Karpas-422 (cell line): ENCODE data around the gene CYP3A5. TPM values are rescaled to one million over a fixed set of nuclear protein-coding genes. Genes with fewer than 3 reads are reported as not detected.

Experiments used
- DNase-seq: peaks from one replicate; pipeline ENCODE4 v3.0.0-alpha.2; 2015
- H2AFZ ChIP-seq: fragments of 200-600 bp; sonication (generic); 2 replicates; pipeline ENCODE4 v1.6.1; 2014; ENCODE audit warnings: antibody characterized with exemption, low read length, mixed read lengths
- H3K27ac ChIP-seq: fragments of 200-600 bp; sonication (generic); 2 replicates; pipeline ENCODE4 v1.5.1; 2014; ENCODE audit warnings: mild to moderate bottlenecking, low read length, moderate library complexity
- H3K27me3 ChIP-seq: fragments of 200-600 bp; sonication (generic); 2 replicates; pipeline ENCODE4 v1.6.1; 2014; ENCODE audit warnings: low read length, mixed read lengths
- H3K36me3 ChIP-seq: fragments of 200-600 bp; sonication (generic); 2 replicates; pipeline ENCODE4 v1.6.1; 2014; ENCODE audit warnings: low read length, mixed read lengths; ENCODE audit not compliant: insufficient read depth
- H3K4me1 ChIP-seq: fragments of 200-600 bp; sonication (generic); 2 replicates; pipeline ENCODE4 v1.6.1; 2014; ENCODE audit warnings: mild to moderate bottlenecking, low read length, mixed read lengths
- H3K4me2 ChIP-seq: fragments of 200-600 bp; sonication (generic); 2 replicates; pipeline ENCODE4 v1.6.1; 2014; ENCODE audit warnings: low read length, low read depth, mild to moderate bottlenecking; ENCODE audit not compliant: poor library complexity, severe bottlenecking
- H3K4me3 ChIP-seq: fragments of 200-600 bp; sonication (generic); 2 replicates; pipeline ENCODE4 v1.5.1; 2014; ENCODE audit warnings: mild to moderate bottlenecking, antibody characterized with exemption, low read length, mixed read lengths
- H3K79me2 ChIP-seq: fragments of 200-600 bp; sonication (generic); 2 replicates; pipeline ENCODE4 v1.6.1; 2014; ENCODE audit warnings: mild to moderate bottlenecking, low read length, mixed read lengths
- H3K9ac ChIP-seq: fragments of 200-600 bp; sonication (generic); 2 replicates; pipeline ENCODE4 v1.6.0; 2014; ENCODE audit warnings: low read length
- H3K9me2 ChIP-seq: fragments of 200-600 bp; sonication (generic), shearing (Covaris generic); replicated peaks from 2 replicates; pipeline ENCODE4 v1.6.0; 2014; ENCODE audit warnings: mild to moderate bottlenecking, low read length, moderate library complexity; ENCODE audit not compliant: insufficient read depth
- H3K9me3 ChIP-seq: fragments of 300-700, 200-600 bp; sonication (generic); 2 replicates; pipeline ENCODE4 v1.6.1; 2014; ENCODE audit warnings: low read length, mixed read lengths
- H4K20me1 ChIP-seq: fragments of 200-600 bp; sonication (generic); 2 replicates; pipeline ENCODE4 v1.6.1; 2014; ENCODE audit warnings: mild to moderate bottlenecking, antibody characterized with exemption, low read length, low read depth; ENCODE audit not compliant: insufficient read depth
- total RNA-seq: library from RNA; depleted of rRNA; stranded (reverse); fragments of >200 nt; shearing (Covaris generic); gene quantifications from 2 replicates; pipeline ENCODE4 v1.2.3, GENCODE V29; 2014; ENCODE audit warnings: low replicate concordance

CYP3A5 gene
- total RNA-seq, 1 experiment from 2014 or later = not detected

DNA sequence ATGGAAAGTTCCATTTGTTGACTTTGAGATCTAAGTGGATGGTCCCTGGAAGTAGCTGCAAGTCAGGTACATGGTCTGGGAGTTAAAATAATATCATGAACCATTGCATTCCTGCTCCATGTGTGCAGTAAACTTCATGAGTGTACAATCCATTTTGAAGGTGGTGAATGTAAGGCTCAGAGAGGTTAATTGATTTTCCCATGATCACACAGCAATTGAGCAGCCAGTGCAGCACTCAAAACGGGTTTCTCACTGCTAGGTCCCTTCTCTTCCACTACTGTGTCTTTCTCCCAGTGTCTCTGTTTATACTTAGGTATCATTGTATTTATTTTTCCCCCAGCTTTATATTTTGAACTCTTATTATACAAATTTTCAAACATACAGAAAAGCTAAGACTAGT is 53.1 kb downstream of the CYP3A5 start:
- no peak for DNase-seq
- no peaks in the 10 kb centered on the region for H3K27me3 ChIP-seq
- H3K27ac ChIP-seq = no peak overlapping the region
- no peaks in the 10 kb centered on the region for H3K4me1 ChIP-seq
- H3K9ac ChIP-seq = no peak overlapping the region
- H3K79me2 ChIP-seq = no peaks in the 10 kb centered on the region
- no peak overlapping the region for H3K4me2 ChIP-seq
- no peak overlapping the region for H2AFZ ChIP-seq
- no peaks in the 10 kb centered on the region for H3K9me2 ChIP-seq
- no peaks in the 10 kb centered on the region for H3K9me3 ChIP-seq
- H3K36me3 ChIP-seq = peaks cover 22% of the 10 kb centered on the region; the same call in 1 of the 2 replicates
- no peak overlapping the region for H3K4me3 ChIP-seq
- no peaks in the 10 kb centered on the region for H4K20me1 ChIP-seq

DNA sequence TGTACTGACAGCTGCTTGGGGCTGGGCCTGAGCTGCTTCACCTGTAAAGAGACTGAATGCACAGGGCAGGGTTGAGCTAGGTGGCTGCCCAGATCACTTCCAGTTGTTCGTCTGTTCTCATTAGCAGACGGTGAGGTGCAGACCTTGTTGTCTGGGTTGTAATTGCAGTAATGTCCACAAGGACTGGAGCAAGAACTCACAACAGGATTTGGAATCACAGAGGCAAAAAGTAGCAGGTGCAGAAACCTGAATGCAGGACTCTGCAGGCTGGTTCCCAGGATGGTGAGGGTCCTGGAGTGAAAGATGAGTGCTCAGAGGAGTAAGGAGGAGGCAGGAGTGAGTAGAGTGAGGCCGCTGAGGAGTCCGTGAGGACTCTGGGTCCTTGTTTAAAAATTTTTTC is 53.8 kb downstream of the CYP3A5 start:
- no peak overlapping the region for H2AFZ ChIP-seq
- H3K9me3 ChIP-seq = no peaks in the 10 kb centered on the region
- H3K9me2 ChIP-seq = no peaks in the 10 kb centered on the region
- no peaks in the 10 kb centered on the region for H3K27me3 ChIP-seq
- H3K4me3 ChIP-seq = no peak overlapping the region
- no peaks in the 10 kb centered on the region for H3K4me1 ChIP-seq
- H3K4me2 ChIP-seq = no peak overlapping the region
- no peaks in the 10 kb centered on the region for H3K79me2 ChIP-seq
- H3K9ac ChIP-seq = no peak overlapping the region
- DNase-seq = no peak
- H3K27ac ChIP-seq = no peak overlapping the region
- no peaks in the 10 kb centered on the region for H4K20me1 ChIP-seq
- H3K36me3 ChIP-seq = peaks cover 21% of the 10 kb centered on the region; the same call in 1 of the 2 replicates

DNA sequence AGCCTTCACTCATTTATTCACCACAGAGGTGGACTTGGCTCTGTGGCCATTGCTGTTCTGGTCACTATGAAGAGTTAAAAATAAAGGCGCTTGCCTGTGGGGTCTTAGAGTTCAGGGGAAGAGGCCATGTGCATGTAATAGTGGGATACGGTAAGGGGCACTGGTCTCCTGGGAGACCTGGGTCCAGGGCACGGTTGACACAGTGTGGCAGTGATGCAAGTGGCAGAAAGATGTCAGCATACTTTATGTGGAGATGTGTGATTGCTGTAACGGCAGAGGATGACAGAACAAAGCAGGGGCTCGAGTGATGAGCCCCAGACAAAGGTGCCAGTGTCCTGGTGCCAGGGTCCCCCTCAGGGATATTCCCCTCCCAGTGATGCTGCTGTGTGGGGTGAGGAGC is 54.5 kb downstream of the CYP3A5 start:
- Histone ChIP-seq H3K79me2 (no peaks in the 10 kb centered on the region), H3K4me2 (no peak overlapping the region), H4K20me1 (no peaks in the 10 kb centered on the region), H2AFZ (no peak overlapping the region), H3K9ac (no peak overlapping the region), H3K27me3 (no peaks in the 10 kb centered on the region), H3K9me2 (no peaks in the 10 kb centered on the region), H3K27ac (no peak overlapping the region), H3K4me3 (no peak overlapping the region), H3K36me3 (peaks cover 15% of the 10 kb centered on the region; the same call in 1 of the 2 replicates), H3K9me3 (no peaks in the 10 kb centered on the region), H3K4me1 (no peaks in the 10 kb centered on the region)
- no peak for DNase-seq

DNA sequence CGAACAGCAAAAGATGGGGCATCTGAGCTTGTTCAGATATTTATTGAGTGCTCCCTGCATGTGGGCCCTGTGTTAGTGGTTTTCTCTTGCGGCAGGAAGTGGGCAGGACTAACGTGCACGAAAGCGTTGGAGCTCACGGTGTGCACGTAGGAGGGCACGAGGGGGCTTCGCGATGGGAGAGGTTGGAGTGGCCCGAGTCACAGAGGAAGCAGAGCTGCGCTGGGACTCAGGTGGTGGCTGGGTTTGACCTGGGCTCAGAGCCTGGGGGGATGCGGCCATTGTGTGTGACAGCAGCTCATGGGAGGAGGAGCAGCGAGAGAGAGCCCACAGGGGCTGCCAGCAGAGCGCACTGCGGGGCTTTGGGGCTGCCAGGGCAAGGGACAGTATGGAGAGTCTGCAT is 55.3 kb downstream of the CYP3A5 start:
- no peak overlapping the region for H3K27ac ChIP-seq
- H2AFZ ChIP-seq = no peak overlapping the region
- H3K27me3 ChIP-seq = no peaks in the 10 kb centered on the region
- H3K9ac ChIP-seq = no peak overlapping the region
- peaks cover under 1% of the 10 kb centered on the region for H3K79me2 ChIP-seq
- H3K4me1 ChIP-seq = no peaks in the 10 kb centered on the region
- no peaks in the 10 kb centered on the region for H3K9me3 ChIP-seq
- H3K9me2 ChIP-seq = no peaks in the 10 kb centered on the region
- DNase-seq = no peak
- H3K4me2 ChIP-seq = no peak overlapping the region
- no peak overlapping the region for H3K4me3 ChIP-seq
- H4K20me1 ChIP-seq = no peaks in the 10 kb centered on the region; the same call in 1 of the 2 replicates
- peaks cover 15% of the 10 kb centered on the region; the same call in 1 of the 2 replicates for H3K36me3 ChIP-seq

DNA sequence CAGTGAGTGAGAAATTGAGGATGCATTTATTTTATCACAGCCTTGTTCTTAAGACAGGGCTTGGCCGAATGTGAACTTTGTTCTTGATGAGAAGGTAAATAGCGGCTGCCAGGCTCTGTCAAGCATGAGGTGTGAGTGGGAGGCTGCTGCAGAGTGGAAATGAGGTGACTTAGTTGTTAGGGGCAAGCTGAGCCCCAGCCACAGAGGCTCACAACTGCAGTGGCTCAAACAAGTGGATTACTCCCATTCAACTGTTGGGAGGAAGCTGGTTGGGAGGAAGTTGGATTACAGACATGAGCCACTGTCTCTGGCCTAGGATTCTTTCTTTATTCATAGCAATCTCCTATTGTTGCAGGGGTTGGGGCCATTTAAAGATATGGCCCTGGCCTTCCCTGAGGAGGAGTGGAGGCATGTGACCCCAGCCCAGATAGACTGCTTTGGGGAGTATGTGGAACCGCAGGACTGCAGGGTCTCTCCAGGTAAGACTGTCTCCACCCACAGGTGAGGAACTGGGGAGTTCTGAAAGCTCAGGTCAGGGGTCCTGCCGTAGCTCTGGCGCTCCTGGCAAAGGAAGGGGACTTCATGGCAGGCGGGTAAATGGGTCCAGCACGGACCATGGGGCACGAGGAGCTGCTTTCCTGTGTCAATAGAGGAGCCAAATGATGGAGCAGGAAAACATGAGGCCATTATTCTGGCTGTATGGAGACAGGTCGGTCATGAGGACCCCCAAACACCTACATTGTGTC is 55.9 kb downstream of the CYP3A5 start:
- no peaks in the 10 kb centered on the region for H3K27me3 ChIP-seq
- H3K9me3 ChIP-seq = no peaks in the 10 kb centered on the region
- no peak overlapping the region for H3K4me2 ChIP-seq
- H3K36me3 ChIP-seq = peaks cover 16% of the 10 kb centered on the region; the same call in 1 of the 2 replicates
- no peak overlapping the region for H3K27ac ChIP-seq
- H2AFZ ChIP-seq = no peak overlapping the region
- DNase-seq = no peak
- no peaks in the 10 kb centered on the region; the same call in 1 of the 2 replicates for H4K20me1 ChIP-seq
- no peak overlapping the region for H3K9ac ChIP-seq
- H3K79me2 ChIP-seq = peaks cover 7% of the 10 kb centered on the region
- H3K4me3 ChIP-seq = no peak overlapping the region
- no peaks in the 10 kb centered on the region for H3K9me2 ChIP-seq
- no peaks in the 10 kb centered on the region for H3K4me1 ChIP-seq

DNA sequence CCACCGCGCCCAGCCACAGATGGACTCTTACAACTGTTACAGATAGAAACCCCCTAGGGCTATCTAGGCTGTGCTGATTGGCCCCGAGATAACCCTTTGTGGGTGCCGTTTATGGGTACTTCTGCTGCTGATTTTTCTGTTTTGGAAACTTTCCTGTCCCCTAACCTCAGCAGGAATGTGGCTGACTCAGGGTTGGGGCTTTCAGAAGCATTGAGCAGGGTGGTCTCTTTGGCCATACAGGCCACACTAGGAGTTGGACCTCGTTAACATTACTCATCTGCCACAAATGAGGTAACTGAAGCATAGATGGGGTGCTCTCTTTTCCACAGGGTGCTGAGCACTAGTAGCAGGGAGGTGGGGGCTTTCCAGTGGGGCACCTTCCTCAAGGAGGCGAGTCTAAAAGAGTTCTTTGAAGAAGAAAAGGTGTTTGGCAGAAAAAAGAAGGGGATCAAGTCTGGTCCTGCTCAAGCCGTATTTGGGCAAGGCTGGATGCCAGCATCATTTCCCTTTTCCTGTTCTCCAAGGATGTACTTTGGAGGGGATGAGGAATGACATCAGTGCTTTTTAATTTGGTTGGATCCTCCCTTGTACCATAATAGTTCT is 56.6 kb downstream of the CYP3A5 start:
- Histone ChIP-seq H3K36me3 (peaks cover 23% of the 10 kb centered on the region; the same call in 1 of the 2 replicates), H3K9me2 (no peaks in the 10 kb centered on the region), H2AFZ (no peak overlapping the region), H3K4me2 (no peak overlapping the region), H3K27me3 (no peaks in the 10 kb centered on the region), H3K9ac (no peak overlapping the region), H3K4me1 (peaks cover 3% of the 10 kb centered on the region), H3K9me3 (no peaks in the 10 kb centered on the region), H3K4me3 (no peak overlapping the region), H3K27ac (no peak overlapping the region), H4K20me1 (no peaks in the 10 kb centered on the region; the same call in 1 of the 2 replicates), H3K79me2 (peaks cover 14% of the 10 kb centered on the region)
- no peak for DNase-seq

DNA sequence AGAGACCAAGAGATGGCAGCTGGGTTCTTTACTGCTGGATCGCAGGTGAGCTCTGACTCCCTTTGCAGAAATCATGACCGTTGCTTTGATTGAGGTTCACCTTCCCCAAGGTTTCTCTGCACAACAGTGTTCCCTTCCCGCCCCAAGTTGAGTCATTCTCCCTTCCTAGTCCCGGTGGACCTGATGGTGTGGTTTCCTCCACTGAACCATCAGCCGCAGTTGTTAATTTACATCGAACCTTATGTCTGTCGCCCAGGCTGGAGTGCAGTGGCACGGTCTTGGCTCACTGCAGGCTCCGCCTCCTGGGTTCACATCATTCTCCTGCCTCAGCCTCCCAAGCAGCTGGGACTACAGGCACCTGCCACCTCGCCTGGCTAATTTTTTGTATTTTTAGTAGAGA is 57.2 kb downstream of the CYP3A5 start:
- DNase-seq = no peak
- no peak overlapping the region for H2AFZ ChIP-seq
- peaks cover 20% of the 10 kb centered on the region for H3K79me2 ChIP-seq
- no peak overlapping the region for H3K27ac ChIP-seq
- no peaks in the 10 kb centered on the region for H3K9me3 ChIP-seq
- H4K20me1 ChIP-seq = no peaks in the 10 kb centered on the region; the same call in 1 of the 2 replicates
- no peaks in the 10 kb centered on the region for H3K27me3 ChIP-seq
- peaks cover 24% of the 10 kb centered on the region; the same call in 1 of the 2 replicates for H3K36me3 ChIP-seq
- no peak overlapping the region for H3K4me2 ChIP-seq
- H3K9ac ChIP-seq = no peak overlapping the region
- no peaks in the 10 kb centered on the region for H3K9me2 ChIP-seq
- H3K4me1 ChIP-seq = peaks cover 9% of the 10 kb centered on the region
- no peak overlapping the region for H3K4me3 ChIP-seq

DNA sequence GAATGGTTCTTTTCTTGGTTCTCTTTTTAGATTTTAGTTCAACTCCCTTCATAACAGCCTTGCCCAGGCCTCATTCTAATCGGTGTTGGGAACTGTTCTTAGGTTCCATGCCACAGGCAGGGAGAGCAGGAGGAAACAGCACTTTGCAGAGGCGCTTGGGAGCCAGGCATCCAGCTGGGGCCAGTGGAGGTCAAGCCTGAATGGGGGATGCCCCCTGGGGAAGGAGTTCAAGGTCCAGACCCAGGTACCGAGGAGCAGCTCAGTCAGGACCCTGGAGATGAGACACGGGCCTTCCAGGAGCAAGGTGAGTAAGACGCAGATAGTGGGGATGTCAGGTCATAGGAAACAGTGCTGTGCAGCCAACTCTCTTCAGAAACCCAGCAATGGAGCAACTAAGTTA is 58.5 kb downstream of the CYP3A5 start:
- Histone ChIP-seq H3K4me1 (peaks cover 17% of the 10 kb centered on the region), H3K4me2 (no peak overlapping the region), H2AFZ (no peak overlapping the region), H3K9me2 (no peaks in the 10 kb centered on the region), H3K9ac (no peak overlapping the region), H3K27me3 (no peaks in the 10 kb centered on the region), H4K20me1 (no peaks in the 10 kb centered on the region; the same call in 1 of the 2 replicates), H3K27ac (no peak overlapping the region), H3K9me3 (no peaks in the 10 kb centered on the region), H3K4me3 (no peak overlapping the region), H3K36me3 (peaks cover 14% of the 10 kb centered on the region; the same call in 1 of the 2 replicates), H3K79me2 (peaks cover 28% of the 10 kb centered on the region)
- no peak for DNase-seq
